Epithelial cell of esophagus (primary cell): Measurements from ENCODE around the gene NEK2.

Experiments used
- DNase-seq: peaks from one replicate; pipeline ENCODE4 v3.0.0; 2010; ENCODE audit warnings: low read depth
- H3K4me3 ChIP-seq: 2 replicates; pipeline ENCODE4 v1.5.1; 2011; ENCODE audit warnings: mild to moderate bottlenecking, low read length, control low read depth
- CTCF ChIP-seq: IDR thresholded peaks from 2 replicates; pipeline ENCODE4 v1.5.1; 2011; ENCODE audit warnings: low read depth, mild to moderate bottlenecking, low read length, control low read depth, inconsistent platforms; ENCODE audit not compliant: insufficient read depth; ENCODE audit errors: missing control alignments

Gene NEK2

GRCh38 chr1:211643324-211644212, 31.9 kb downstream of the NEK2 start:
- TF ChIP-seq CTCF: no peak
- H3K4me3 ChIP-seq: no peak overlapping the region
- DNase-seq: peak; percentile 68

GRCh38 chr1:211642870-211643269, 32.6 kb downstream of the NEK2 start:
- no peak overlapping the region for H3K4me3 ChIP-seq
- TF ChIP-seq CTCF: no peak
- no peak for DNase-seq

- H3K4me3 ChIP-seq: no peak overlapping the region
- TF ChIP-seq CTCF: no peak
- DNase-seq: no peak
Observed at GRCh38 chr1:211641942-211642341, 33.5 kb downstream of the NEK2 start.

- TF ChIP-seq CTCF: no peak
- H3K4me3 ChIP-seq: no peak overlapping the region
- DNase-seq: no peak
Observed at GRCh38 chr1:211641044-211641800, 34.2 kb downstream of the NEK2 start.

GRCh38 chr1:211640301-211640630, 35.2 kb downstream of the NEK2 start:
- no peak for DNase-seq
- TF ChIP-seq CTCF: no peak
- H3K4me3 ChIP-seq: no peak overlapping the region

GRCh38 chr1:211639475-211640300, 35.7 kb downstream of the NEK2 start:
- H3K4me3 ChIP-seq: no peak overlapping the region
- peak; percentile 82 for DNase-seq

More at GRCh38 chr1:211639475-211640300, 35.7 kb downstream of the NEK2 start:
- no peak for TF ChIP-seq CTCF
